ENCODE results near the gene ADAP2.

DNA sequence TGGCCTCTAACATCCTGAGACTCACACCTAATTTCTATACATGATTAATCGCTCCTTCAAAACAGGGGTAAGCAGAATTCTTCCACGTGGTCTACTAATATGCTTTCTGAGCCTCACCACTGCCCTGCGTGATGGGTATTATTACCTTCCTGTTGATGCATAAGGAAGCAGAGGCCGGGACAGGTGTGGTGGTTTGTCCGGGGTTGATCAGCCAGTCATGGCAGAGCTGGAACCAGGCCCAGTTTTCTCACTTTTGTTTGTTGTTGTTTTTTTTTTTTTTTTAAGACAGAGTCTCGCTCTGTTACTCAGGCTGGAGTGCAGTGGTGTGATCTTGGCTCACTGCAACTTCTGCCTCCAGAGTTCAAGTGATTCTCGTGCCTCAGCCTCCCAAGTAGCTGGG lies 80.3 kb downstream of the ADAP2 start:
- TF ChIP-seq, protein P1, sequence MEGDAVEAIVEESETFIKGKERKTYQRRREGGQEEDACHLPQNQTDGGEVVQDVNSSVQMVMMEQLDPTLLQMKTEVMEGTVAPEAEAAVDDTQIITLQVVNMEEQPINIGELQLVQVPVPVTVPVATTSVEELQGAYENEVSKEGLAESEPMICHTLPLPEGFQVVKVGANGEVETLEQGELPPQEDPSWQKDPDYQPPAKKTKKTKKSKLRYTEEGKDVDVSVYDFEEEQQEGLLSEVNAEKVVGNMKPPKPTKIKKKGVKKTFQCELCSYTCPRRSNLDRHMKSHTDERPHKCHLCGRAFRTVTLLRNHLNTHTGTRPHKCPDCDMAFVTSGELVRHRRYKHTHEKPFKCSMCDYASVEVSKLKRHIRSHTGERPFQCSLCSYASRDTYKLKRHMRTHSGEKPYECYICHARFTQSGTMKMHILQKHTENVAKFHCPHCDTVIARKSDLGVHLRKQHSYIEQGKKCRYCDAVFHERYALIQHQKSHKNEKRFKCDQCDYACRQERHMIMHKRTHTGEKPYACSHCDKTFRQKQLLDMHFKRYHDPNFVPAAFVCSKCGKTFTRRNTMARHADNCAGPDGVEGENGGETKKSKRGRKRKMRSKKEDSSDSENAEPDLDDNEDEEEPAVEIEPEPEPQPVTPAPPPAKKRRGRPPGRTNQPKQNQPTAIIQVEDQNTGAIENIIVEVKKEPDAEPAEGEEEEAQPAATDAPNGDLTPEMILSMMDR (conservative IDR thresholded peaks at IDR 0.05), result no peak
- TF ChIP-seq EZH2 (IDR thresholded peaks at IDR 0.05; ENCODE audit: low read depth), result no peak

All from PC-9 (cell line).